ENCODE results near the gene PLB1. TPM values are rescaled to one million over a fixed set of nuclear protein-coding genes. Genes with fewer than 3 reads are reported as not detected.

Gene PLB1
- polyA plus RNA-seq, 12 donors: 1.6 to 10.3 (median 1.9) TPM; not detected in 2

DNA sequence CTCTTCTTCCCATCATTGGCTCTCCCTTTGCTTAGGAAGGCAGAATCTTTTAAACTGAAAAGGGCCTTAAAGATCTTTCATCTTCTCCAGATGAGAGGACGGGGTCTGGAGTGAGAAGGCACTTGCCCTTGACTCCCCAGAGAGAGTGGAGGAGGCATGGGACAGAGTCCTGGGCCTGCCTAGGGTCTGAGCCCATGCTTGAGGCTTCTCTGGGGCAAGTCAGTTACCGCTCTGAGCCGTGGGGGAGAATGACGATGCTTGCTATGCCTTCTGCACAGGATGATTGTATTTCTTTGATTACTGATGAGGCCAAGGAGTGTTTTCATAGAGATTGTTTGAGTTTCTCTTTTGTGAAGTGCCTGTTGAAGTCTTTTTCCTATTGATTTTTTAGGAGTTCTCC, 921 bp downstream of the PLB1 start:
- DNase-seq: no peak

DNA sequence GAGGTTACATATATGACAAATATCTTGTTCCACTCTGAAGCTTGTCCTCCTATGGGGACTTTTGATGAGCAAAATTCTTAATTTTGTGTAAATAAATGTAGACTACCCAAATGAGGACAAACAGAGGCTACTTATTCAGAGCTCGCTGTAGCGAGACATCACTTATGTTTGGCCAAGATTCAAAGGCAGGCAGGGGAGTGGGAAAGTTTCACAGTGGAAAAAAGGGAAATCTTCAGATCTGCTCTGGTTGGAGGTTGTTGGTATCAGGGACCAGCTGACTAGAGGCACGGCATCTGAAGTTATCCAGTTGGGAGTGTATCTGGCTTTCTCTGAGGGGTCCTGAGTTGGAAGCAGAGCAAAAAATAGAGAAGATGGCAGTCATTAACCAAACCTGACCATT, 1.3 kb downstream of the PLB1 start:
- DNase-seq: no peak

DNA sequence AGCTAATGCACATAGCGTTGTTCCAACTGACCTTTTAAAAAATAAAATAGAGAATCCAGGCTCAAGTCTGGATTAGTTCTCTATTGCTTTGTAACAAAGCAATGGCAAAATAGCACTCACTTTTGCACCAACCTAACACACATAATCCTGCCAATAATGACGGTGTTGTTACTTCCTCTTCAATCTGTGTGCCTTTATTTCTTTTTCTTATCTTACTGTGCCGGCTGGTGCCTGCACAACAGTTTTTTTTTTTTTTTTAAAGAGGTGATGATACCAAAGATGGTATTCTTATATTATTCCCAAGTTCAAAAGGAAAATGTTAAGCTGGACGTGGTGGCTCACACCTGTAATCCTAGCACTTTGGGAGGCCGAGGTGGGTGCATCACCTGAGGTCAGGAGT, 3.4 kb downstream of the PLB1 start:
- DNase-seq: no peak

DNA sequence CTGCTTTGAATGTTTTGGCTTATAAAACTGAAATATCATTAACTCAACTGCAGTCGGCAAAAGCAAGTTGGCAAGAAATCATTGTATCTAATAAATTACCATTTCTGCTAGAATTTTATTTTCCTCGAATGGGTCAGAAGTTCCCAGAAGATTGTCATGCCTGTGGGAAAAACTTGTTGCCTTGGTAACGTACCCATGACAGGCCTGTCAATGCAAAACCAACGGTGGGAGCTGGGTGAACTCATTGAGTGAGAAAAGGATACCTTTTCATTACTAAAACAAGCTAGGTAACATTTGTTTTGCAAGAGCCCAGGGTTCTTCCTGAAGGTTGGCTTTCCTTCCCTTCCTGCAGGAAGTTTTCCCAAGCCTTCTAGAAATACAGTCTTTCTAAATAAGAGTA, 9.5 kb downstream of the PLB1 start:
- DNase-seq: no peak

DNA sequence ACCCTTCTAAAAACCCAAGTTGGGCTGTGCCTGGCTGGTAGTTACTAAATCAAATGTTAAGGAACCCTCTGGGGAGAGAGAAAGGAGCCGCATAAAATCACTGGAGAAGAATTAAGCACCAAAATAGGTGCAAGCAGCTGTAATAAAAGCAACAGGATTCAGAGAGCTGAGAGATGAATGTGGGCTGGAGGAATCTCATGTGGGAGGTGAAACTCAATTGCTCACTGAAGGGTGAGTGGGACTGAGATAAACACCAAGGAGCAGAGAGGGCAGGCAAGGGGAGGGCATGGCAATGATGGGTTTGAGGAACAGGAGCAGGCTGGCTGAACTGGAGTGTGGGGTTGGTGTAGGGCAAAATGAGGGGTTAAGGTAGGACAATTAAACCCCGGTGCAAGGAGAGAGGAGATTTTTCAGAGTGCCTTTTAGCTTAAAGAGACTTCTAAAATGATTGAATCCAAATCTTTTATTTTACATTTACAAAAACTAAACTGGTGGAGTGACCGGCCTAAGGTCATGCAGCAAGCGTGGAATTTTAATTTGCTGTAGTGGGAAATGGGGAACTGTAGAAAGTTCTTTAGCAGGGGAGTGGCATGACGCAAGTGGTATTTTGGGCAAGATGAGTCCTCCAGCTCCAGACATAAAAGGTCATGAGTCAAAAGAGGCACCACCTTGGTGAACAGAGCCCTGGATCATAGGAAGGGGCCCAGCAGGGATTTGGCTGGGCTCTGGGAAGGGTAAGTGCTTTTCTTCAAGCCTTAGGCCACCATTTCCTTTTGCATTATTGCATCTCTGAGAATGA, 10.5 kb downstream of the PLB1 start:
- no peak for DNase-seq

DNA sequence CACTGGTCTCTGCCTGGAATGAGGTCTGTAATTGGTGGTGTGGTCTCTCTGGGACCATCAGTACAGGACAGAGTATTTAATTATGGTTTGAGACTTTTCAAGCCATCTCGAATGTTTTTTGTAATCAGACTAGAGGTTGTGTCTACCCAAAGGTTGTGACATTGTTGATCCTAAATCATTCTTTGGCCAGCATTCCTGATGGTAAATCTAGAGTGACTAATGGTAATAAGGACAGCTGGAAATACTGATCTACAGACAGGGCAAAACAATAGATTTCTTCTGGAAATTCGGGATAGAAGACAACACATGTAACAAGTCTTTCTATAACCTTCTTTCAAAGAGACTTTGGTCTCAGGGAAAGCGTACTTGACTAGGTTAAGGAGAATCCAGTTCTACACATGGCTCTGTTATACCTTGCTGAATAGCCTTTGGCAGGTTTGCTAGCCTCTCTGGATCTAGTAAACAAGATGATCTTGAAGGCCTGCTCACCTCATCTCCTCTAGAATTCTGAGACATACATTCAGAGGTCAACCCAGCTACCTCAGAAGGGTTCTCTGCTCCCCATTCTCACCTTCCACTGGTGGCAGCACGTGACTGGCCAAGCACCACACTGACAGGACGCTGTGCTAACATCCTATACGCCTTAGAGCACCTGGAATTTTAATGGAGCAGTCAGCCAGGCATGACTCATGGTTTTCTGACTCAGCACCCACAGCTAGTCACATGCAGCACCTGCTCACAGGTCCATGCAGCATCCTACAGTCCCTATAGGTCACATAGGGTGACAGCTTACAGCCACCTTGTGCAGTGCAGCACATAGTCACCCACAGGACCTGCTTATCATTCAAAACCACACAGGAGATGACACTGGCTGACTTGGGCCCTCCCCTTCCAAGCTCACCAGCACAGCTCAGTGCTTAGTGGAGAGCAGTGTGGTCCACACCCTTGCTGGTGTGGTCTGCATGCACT, 12.2 kb downstream of the PLB1 start:
- DNase-seq: no peak

DNA sequence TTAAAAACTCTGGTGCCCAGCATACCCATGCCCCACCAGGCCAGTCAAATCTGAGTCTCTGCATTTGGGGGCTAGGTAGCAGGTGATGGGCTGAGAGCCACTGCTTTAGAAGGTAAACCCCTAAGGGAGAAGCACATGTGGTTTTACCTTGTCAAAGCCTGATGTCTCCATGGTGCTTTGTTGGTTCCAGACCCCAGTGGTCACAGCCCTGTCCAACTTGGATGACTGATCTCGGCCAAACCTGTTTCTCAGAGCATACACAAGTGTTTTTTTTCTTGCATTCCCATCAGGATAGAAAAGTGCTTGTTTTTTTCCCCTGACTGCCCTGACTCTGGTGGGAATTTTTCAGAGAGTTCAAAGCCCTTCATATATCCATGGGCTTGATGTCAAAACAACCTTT, 13.5 kb downstream of the PLB1 start:
- no peak for DNase-seq

DNA sequence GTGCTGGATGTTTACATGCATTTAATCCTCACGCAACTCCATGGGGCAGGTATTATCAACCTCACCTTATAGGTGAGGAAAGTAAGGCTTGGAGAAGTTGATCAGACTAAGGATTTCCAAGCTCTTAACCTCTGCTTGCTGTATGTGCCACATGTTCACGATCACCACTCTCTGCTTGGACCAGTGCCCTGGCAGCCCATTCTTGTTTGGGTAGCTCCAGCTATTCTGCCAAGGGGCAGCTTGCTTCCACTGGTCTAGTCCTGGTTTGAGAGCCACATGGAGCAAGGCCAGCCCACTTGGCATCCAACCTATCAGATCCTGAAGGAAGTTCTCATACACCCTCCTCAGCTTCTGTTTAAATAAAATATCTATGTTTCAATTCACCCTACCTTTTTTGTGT, 14.3 kb downstream of the PLB1 start:
- no peak for DNase-seq

DNA sequence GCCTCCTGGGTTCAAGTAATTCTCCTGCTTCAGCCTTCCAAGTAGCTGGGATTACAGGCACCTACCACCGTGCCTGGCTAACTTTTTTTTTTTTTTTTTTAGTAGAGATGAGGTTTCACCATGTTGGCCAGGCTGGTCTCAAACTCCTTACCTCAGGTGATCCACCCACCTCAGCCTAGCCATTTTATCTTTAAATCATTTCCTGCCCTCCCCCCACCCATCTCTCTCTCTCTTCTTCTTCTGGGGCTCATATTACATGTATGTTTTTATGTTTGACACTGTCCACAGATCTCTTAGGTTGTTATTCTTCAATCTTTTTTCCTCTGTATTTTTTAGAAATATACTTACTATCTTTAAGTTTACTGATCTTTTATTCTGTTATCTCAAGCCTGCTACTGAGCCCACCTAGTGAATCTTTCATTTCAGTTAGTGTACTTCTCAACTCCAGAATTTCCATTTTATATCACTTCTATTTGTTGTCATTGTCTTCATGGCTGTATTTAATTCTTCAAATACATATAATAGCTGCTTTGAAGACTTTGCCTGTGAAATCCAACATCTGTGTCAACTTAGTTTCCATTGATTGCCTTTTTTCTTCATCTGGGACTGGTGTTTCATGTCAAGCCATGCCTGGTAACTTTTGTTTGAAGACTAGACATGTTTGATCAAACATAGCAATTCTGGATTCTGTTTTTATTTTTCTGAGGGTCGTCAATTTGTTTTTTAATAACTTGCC, 16.2 kb downstream of the PLB1 start:
- no peak for DNase-seq

DNA sequence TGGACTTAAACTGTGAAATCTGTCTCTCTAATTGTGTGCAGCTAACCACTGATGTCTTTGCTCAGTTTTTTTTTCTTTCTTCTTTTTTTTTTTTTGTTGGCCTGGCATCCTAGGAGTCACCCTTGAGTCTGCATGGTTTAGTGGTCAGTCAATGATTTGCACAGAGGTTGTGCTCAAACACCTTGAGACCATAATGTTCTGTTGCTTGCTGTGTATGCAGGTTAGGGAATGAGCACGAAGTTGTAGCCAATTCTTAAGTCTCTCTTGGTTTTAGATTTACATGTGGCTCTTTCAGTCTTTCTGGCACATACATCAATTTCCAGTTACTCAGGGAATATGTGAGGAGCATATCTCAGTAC, 16.7 kb downstream of the PLB1 start:
- DNase-seq: no peak

DNA sequence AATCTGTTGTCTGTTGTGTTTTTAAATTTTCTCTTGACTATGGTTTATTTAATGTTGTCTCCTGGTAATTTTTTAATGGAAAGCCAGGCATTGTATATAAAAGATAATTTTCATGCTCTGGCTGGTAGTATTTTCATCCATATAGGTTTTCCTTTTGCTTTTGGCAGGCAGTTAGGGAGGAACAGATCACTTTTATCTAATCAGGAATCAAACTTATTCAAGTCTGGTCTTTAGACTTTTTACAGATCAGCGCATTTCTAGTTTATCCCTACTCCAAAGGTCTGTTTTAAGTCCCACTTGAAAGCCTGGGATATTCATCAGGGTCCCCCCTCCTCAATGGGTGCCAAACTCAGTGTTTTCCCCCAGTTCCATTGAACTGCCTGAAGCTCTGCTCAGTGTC, 17.2 kb downstream of the PLB1 start:
- no peak for DNase-seq

DNA sequence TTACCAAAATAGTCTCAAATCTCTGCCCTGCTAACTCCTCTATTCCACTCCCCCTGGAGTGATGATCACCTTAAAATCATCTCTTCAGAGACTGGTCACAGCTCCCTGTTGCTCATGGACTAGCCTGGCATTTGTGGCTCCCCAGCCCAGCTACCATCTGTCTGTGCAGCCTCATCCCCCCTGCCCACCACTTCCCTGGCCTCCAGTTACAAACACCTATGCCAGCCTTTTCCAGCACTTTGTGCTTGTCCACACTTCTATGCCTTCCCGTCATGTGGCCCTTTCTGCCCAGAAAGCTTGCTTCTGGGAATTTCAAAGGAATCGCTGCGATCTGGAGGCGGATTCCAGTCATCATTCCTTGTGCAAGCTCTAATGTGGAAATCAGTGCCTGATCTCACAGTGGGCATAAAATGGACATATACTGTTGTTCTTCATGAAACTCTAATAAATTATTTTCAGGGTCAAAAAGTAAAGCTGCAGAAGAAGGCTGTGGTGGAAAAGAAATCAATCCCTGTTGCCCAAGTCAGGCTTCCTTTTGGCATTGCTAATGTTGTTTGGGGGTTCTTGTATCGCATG, 19.4 kb downstream of the PLB1 start:
- DNase-seq: no peak

DNA sequence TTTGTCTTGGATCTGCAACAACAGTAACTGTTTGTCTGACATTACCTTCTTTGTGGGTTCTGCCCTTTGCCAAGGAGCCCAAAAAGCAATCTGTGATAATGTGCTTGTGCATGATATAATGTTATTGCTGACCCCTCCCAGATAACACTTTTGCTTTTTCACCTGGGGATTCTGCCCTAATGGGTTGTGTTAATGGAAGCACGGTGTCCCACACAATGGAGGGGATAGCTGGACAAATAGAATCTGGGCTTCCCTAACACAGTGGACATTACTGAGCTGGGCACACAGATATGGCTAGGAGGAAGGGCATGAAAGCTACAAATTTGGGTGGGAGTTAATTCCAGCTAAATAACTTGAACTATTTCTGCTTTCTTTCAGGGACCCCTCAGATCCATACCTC, 20.6 kb downstream of the PLB1 start:
- DNase-seq: no peak

DNA sequence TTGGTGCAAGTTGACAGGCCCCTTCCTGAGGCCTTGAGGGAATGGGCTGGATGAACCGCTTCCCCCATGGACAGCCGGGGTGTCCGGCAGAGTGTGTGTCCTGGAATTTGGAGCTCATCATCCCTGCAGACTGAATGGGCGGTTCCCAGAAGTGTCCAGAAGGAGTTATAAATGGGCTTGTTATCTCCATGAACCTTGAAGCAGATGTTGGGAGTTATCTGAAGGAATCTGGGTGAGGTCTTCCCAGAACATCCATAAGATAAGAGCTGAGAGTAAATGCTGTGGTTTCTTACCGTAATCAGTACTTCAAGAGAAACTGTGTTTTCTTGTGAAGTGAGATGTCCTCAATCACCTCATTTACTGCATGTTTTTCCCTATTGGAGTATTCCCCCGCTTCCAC, 21.1 kb downstream of the PLB1 start:
- DNase-seq: no peak

DNA sequence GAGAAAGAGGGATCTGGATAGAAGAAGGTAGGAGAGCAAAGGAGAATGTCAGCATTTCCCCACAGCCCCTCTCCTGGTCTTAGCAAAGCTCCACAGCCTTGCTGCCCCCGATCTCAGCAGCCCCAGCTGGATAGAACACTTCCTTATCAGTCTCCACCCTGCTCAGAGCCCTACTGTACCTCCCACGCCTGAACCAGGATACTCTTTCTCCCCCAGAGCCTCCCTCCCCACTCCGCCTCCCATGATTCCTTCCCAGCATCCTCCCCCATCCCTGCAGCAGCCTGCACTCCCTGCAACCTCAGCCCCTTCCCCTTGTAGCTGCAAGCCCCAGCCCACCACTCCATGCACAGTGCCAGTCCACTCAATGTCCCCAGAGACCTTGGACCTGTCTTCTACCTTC, 25.8 kb downstream of the PLB1 start:
- no peak for DNase-seq

DNA sequence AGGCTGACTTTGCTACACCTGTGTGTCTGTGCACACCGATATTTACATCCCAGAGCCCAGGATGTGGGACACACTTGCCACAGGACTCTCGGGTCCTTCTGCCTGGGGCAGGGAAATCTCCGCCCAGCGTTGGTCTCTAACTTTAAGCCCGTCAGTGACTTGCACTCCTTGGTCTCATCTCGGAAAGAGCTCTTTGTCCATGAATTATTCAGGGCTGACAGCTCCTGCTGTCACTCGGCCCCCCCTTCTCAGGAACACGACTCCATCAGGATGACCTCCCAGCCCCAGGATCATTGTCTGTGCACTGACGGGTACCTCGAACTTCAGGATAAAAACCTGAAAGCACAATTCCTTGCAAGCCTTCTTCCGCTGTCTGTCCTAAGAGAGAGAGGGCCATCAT, 26.6 kb downstream of the PLB1 start:
- no peak for DNase-seq

DNA sequence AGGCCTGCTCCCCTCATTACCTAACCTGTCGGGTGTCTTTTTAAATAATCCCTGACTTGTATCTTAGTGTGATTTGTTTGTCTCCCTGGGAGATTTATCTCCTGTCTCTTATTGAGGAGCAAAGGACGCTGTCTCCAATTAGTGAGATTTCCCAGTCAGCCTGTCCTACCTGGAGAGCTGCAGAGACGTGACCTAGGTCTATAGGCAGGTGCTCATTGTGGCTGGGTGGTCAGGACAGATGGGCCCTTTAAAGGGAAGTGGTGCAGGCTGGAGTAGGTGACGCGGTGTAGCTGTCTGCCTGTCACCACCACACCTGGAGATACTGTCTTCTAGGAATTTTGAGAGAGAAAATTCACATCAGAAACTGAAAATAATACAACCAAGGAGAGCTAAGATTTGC, 28.0 kb downstream of the PLB1 start:
- DNase-seq: no peak

DNA sequence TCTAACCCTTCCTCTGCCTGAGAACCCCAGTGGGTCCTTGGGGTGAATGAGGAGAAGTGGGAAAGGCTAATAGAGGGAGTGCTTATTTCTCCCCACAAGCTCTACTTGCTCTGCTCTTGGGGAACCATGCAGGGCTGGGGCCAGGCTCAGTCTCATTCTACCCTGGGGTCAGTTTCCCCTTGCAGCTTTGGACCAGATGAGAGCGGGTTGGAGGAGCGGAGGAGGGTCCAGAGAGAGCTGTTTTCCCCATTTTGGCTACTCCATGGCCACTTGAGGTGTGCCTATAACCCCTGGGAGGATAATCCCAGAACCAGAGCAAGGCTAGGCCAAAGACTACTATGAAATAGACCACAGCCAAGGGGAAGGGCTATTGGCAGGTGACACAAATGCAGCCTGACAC, 29.6 kb downstream of the PLB1 start:
- DNase-seq: no peak

DNA sequence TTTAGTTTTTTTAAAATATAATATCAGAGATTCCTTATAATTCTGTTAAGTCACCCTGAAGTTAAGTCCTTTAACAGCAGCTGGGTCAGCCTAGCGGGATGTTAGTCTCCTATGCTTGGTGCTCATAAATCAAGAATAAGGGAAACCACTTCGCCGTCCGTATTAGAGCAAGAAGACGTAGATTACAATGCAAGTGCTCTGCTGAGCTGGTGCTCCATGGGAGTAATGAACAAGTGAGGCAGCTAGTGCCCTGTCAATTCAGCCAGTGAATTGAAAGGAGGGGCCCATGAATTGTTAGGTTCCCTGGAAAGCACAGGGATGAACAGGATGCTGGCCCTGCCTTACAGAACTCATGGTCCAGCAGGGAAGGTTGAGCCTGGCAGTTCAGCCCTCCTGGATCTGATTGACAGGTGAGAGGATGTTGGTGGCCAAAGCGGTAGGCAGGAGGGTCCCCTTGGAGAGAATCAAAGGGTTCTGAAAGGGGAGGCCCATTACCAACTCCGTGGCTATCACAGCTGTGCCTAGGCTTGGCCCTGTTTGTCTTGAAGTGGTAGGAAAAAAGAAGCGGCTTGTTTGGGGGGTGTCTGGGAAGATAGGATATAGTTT, 30.8 kb downstream of the PLB1 start:
- DNase-seq: no peak

DNA sequence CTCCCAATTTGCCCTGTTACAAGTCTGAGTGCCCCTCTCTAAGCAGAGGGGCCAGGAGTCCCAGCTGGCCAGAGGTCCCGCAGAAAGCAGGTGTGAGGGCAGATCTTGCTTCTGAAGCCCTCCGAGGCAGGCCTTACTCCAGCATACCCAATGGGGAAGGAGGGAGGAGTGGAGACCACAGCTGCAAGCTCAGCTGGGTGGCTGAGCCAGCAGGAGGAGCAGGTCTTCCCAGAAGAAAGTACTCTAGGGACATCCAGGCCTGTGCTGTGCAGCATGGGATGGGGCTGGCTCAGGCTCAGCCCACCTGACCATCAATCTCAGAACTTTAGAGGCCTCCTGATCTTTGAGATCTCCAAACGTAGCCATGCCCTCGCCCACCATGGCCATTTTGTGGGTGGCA, 31.3 kb downstream of the PLB1 start:
- DNase-seq: no peak

DNA sequence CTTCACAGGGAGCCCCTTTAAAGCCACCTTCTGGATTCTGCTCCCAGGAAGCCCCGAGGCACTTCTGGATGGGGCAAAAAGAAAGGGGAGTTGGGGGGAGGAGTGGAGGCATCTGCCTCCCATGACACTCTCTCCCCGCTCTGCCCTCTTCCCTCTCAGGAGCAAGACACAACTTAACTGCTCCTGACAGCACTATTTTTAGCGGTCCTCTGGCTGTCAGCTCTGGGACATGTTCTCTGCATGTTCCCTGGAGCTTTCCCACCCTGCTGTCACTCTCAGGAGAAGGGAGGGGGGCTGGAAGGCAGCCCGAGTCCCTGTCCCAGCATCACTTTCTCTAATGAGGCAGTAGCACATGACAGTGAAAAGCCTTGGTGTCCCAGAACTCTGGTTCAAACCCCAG, 32.3 kb downstream of the PLB1 start:
- DNase-seq: peak; percentile 7

DNA sequence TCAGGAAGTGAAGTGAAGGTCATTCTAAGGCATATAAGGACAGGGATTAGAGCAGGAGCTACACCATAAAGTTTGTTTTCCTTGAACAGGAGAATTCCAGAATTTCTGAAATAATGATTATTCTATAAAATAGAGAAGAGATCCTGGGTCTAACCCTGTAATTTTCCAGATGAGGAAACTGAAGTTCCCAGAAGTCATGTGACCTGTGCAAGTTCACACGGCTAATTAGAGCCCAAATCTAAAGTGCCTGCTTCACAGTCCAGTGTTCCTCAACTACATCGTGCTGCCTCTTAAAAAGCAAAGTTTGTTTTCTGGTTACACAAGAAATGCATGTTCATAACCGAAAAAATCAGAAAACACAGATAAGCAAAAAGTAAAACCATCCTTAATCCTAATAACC, 34.9 kb downstream of the PLB1 start:
- no peak for DNase-seq

Measured in muscle of arm (tissue), 12 donors.